Renal cortical epithelial cell (primary cell): ENCODE measurements around the gene SLC13A2. TPM values are rescaled to one million over a fixed set of nuclear protein-coding genes. Genes with fewer than 3 reads are reported as not detected.
"Not testable (repeated sequence)": the region's sequence is repeated elsewhere in the genome, so short reads cannot be mapped to it uniquely, and the experiment has no call there.

Experiments used
- DNase-seq: peaks from one replicate; pipeline ENCODE4 v3.0.0-alpha.2; 2011; ENCODE audit warnings: low read depth
- total RNA-seq: library from RNA; depleted of rRNA; stranded (reverse); fragments of >200 nt; gene quantifications from 2 replicates; pipeline ENCODE4 v1.2.3, GENCODE V29; 2014

SLC13A2 gene
- total RNA-seq, 1 donor from 2014 or later, result not detected

- no peak for DNase-seq
Measured at GRCh38 chr17:28514561-28515002, 41.1 kb downstream of the SLC13A2 start.

- DNase-seq, result no peak
Measured at GRCh38 chr17:28515518-28515917, 42.1 kb downstream of the SLC13A2 start.

- DNase-seq, result no peak
Measured at GRCh38 chr17:28518132-28518531, 44.7 kb downstream of the SLC13A2 start.

GRCh38 chr17:28518578-28518977 is 45.1 kb downstream of the SLC13A2 start:
- no peak for DNase-seq

- no peak for DNase-seq
Measured at GRCh38 chr17:28519236-28519635, 45.8 kb downstream of the SLC13A2 start.

GRCh38 chr17:28520687-28521086 is 47.2 kb downstream of the SLC13A2 start:
- no peak for DNase-seq

- DNase-seq, result no peak
Measured at GRCh38 chr17:28521311-28522085, 48.1 kb downstream of the SLC13A2 start.

GRCh38 chr17:28522281-28522680 is 48.8 kb downstream of the SLC13A2 start:
- not testable (repeated sequence) for DNase-seq

GRCh38 chr17:28523186-28523585 is 49.7 kb downstream of the SLC13A2 start:
- no peak for DNase-seq

GRCh38 chr17:28523876-28524275 is 50.4 kb downstream of the SLC13A2 start:
- DNase-seq, result no peak

- peak; percentile 94 for DNase-seq
Measured at GRCh38 chr17:28524476-28525424, 51.3 kb downstream of the SLC13A2 start.

- DNase-seq, result no peak
Measured at GRCh38 chr17:28526381-28526780, 52.9 kb downstream of the SLC13A2 start.

- DNase-seq, result no peak
Measured at GRCh38 chr17:28527181-28527681, 53.8 kb downstream of the SLC13A2 start.

GRCh38 chr17:28527859-28528258 is 54.4 kb downstream of the SLC13A2 start:
- DNase-seq, result no peak

- peak; percentile 18 for DNase-seq
Measured at GRCh38 chr17:28528327-28529012, 55.0 kb downstream of the SLC13A2 start.

- DNase-seq, result no peak
Measured at GRCh38 chr17:28529013-28529400, 55.6 kb downstream of the SLC13A2 start.

- no peak for DNase-seq
Measured at GRCh38 chr17:28530250-28530649, 56.8 kb downstream of the SLC13A2 start.

- DNase-seq, result no peak
Measured at GRCh38 chr17:28530926-28531325, 57.5 kb downstream of the SLC13A2 start.

- DNase-seq, result peak; percentile 32
Measured at GRCh38 chr17:28532050-28532960, 58.9 kb downstream of the SLC13A2 start.

GRCh38 chr17:28533091-28533807 is 59.8 kb downstream of the SLC13A2 start:
- DNase-seq, result peak; percentile 84
